Gastroesophageal sphincter (tissue), 3 donors: ENCODE results near the gene C1QTNF12.

Source experiments
- POLR2A ChIP-seq, 2 donors: fragments of 450-650 bp; IDR thresholded peaks; one replicate each; pipeline ENCODE4 v1.6.1; 2017; ENCODE audit warnings: antibody characterized with exemption in 2 of 2, mild to moderate bottlenecking in 2 of 2, moderate library complexity in 1 of 2
- POLR2AphosphoS5 ChIP-seq: sonication (generic); formaldehyde crosslinking; IDR thresholded peaks from one replicate; pipeline ENCODE4 v1.6.1; 2017; ENCODE audit warnings: antibody characterized with exemption
- TF ChIP-seq, protein P1 (sequence below), 4 experiments: fragments of 200-600 bp in 2 of 4; fragments of 450-650 bp in 2 of 4; sonication (generic) in 1 of 4; IDR thresholded peaks; one replicate each; pipeline ENCODE4 v1.5.1; 2017 to 2019; ENCODE audit warnings: antibody characterized with exemption in 4 of 4, mild to moderate bottlenecking in 2 of 4, moderate library complexity in 2 of 4

DNA sequence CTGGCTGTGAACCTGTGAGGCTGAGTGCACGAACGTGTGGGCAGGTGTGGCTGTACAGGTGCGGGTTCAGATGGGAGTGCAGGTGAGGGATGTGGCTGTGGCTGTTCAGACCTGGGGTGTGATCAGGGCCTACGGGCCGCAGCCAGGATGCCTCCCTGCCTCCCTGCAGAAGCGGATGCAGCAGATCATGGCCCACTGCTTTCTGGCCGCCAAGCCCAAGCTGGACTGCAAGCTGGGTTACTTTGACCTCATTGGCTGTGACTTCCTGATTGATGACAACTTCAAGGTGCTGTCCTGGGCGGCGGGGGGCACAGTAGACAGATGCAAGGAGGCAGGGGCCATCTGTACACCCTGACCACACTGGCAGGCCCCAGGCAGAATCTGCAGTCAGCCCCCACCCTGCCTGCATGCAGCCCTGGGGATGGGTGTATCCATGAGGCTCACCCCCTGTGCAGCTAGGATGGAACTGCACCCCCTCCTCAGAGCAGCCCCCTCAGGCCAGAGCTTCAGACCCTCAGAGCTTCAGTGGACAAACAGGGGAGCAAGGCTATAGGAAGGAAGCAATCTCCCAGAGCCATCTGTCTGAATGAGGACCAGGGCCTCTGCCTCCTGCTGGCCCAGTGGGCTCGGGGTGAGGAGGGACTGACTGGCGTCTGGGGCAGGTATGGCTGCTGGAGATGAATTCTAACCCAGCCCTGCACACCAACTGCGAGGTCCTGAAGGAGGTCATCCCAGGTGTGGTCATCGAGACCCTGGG is 49.9 kb downstream of the C1QTNF12 start:
- TF ChIP-seq, protein P1, sequence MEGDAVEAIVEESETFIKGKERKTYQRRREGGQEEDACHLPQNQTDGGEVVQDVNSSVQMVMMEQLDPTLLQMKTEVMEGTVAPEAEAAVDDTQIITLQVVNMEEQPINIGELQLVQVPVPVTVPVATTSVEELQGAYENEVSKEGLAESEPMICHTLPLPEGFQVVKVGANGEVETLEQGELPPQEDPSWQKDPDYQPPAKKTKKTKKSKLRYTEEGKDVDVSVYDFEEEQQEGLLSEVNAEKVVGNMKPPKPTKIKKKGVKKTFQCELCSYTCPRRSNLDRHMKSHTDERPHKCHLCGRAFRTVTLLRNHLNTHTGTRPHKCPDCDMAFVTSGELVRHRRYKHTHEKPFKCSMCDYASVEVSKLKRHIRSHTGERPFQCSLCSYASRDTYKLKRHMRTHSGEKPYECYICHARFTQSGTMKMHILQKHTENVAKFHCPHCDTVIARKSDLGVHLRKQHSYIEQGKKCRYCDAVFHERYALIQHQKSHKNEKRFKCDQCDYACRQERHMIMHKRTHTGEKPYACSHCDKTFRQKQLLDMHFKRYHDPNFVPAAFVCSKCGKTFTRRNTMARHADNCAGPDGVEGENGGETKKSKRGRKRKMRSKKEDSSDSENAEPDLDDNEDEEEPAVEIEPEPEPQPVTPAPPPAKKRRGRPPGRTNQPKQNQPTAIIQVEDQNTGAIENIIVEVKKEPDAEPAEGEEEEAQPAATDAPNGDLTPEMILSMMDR (IDR thresholded peaks at IDR 0.05): no peak
- no peak for TF ChIP-seq POLR2AphosphoS5
- TF ChIP-seq POLR2A (IDR thresholded peaks at IDR 0.05): no peak
